Prostate gland (tissue), 2 donors: ENCODE measurements around the gene LIPT1.

Source experiments
- POLR2A ChIP-seq: fragments of 450-650 bp; IDR thresholded peaks from one replicate; pipeline ENCODE4 v1.6.1; 2016; ENCODE audit warnings: antibody characterized with exemption, mild to moderate bottlenecking
- POLR2AphosphoS5 ChIP-seq: sonication (generic); formaldehyde crosslinking; IDR thresholded peaks from one replicate; pipeline ENCODE4 v1.6.1; 2017; ENCODE audit warnings: antibody characterized with exemption
- TF ChIP-seq, protein P1 (sequence below), 4 experiments: fragments of 200-600 bp in 2 of 4; fragments of 450-650 bp in 2 of 4; sonication (generic) in 2 of 4; IDR thresholded peaks; 1 replicate in 3 of 4; 2 replicates in 1 of 4; pipeline ENCODE4 v1.5.1; 2016 to 2019; ENCODE audit warnings: antibody characterized with exemption in 4 of 4, mild to moderate bottlenecking in 2 of 4, moderate library complexity in 2 of 4

GRCh38 chr2:99188357-99188756 is 33.6 kb downstream of the LIPT1 start:
- TF ChIP-seq POLR2AphosphoS5 (no peak), POLR2A (no peak)
- TF ChIP-seq, protein P1, sequence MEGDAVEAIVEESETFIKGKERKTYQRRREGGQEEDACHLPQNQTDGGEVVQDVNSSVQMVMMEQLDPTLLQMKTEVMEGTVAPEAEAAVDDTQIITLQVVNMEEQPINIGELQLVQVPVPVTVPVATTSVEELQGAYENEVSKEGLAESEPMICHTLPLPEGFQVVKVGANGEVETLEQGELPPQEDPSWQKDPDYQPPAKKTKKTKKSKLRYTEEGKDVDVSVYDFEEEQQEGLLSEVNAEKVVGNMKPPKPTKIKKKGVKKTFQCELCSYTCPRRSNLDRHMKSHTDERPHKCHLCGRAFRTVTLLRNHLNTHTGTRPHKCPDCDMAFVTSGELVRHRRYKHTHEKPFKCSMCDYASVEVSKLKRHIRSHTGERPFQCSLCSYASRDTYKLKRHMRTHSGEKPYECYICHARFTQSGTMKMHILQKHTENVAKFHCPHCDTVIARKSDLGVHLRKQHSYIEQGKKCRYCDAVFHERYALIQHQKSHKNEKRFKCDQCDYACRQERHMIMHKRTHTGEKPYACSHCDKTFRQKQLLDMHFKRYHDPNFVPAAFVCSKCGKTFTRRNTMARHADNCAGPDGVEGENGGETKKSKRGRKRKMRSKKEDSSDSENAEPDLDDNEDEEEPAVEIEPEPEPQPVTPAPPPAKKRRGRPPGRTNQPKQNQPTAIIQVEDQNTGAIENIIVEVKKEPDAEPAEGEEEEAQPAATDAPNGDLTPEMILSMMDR (IDR thresholded peaks at IDR 0.05): no peak
